DMS153 treated with DMSO at 0.1 percent for 48 hours (cell line): ENCODE results near the gene SELENOF.

ENCODE experiments used
- DNase-seq: peaks from one replicate; lab custom pipeline; 2025; ENCODE audit not compliant: unreplicated experiment; lab: John Stamatoyannopoulos, UW

The SELENOF gene

GRCh38 chr1:86913896-86914600, at the start of gene SELENOF:
Gene SELENOF, minus strand, starts transcription at chr1:86914126. Its CDS starts 15 bp downstream, at chr1:86914111.
- DNase-seq: peak; percentile 99

- DNase-seq: no peak
Observed at GRCh38 chr1:86960548-86960947, 46.6 kb upstream of the SELENOF start.

- DNase-seq: no peak
Observed at GRCh38 chr1:86957221-86957620, 43.3 kb upstream of the SELENOF start.

- DNase-seq: no peak
Observed at GRCh38 chr1:86956221-86956620, 42.3 kb upstream of the SELENOF start.

- DNase-seq: no peak
Observed at GRCh38 chr1:86955678-86956077, 41.8 kb upstream of the SELENOF start.

GRCh38 chr1:86953167-86953566, 39.2 kb upstream of the SELENOF start:
- no peak for DNase-seq

- no peak for DNase-seq
Observed at GRCh38 chr1:86951430-86951829, 37.5 kb upstream of the SELENOF start.

- DNase-seq: no peak
Observed at GRCh38 chr1:86950712-86951419, 36.9 kb upstream of the SELENOF start.

GRCh38 chr1:86948212-86948611, 34.3 kb upstream of the SELENOF start:
- DNase-seq: no peak

- DNase-seq: no peak
Observed at GRCh38 chr1:86942743-86943142, 28.8 kb upstream of the SELENOF start.

- DNase-seq: no peak
Observed at GRCh38 chr1:86942042-86942441, 28.1 kb upstream of the SELENOF start.

- DNase-seq: no peak
Observed at GRCh38 chr1:86940599-86940998, 26.7 kb upstream of the SELENOF start.

- no peak for DNase-seq
Observed at GRCh38 chr1:86939406-86939805, 25.5 kb upstream of the SELENOF start.

GRCh38 chr1:86938855-86939254, 24.9 kb upstream of the SELENOF start:
- no peak for DNase-seq

- no peak for DNase-seq
Observed at GRCh38 chr1:86938450-86938849, 24.5 kb upstream of the SELENOF start.

- no peak for DNase-seq
Observed at GRCh38 chr1:86933562-86934377, 19.8 kb upstream of the SELENOF start.

- DNase-seq: no peak
Observed at GRCh38 chr1:86933051-86933450, 19.1 kb upstream of the SELENOF start.

GRCh38 chr1:86928819-86929218, 14.9 kb upstream of the SELENOF start:
- no peak for DNase-seq

GRCh38 chr1:86926883-86927282, 13.0 kb upstream of the SELENOF start:
- DNase-seq: no peak

GRCh38 chr1:86925742-86926141, 11.8 kb upstream of the SELENOF start:
- DNase-seq: no peak

GRCh38 chr1:86924324-86924960, 10.5 kb upstream of the SELENOF start:
- DNase-seq: no peak
